ENCODE measurements around the gene MED9. TPM values are rescaled to one million over a fixed set of nuclear protein-coding genes. Genes with fewer than 3 reads are reported as not detected.
A peak's percentile ranks its signal among the peaks of the same experiment; 100 is the strongest.

The MED9 gene
- total and polyA plus RNA-seq, 2 of the 8 experiments (the other 6 are each of a cell fraction or from before 2014, with no cell fraction given), result 15.8 to 19.7 TPM

DNA sequence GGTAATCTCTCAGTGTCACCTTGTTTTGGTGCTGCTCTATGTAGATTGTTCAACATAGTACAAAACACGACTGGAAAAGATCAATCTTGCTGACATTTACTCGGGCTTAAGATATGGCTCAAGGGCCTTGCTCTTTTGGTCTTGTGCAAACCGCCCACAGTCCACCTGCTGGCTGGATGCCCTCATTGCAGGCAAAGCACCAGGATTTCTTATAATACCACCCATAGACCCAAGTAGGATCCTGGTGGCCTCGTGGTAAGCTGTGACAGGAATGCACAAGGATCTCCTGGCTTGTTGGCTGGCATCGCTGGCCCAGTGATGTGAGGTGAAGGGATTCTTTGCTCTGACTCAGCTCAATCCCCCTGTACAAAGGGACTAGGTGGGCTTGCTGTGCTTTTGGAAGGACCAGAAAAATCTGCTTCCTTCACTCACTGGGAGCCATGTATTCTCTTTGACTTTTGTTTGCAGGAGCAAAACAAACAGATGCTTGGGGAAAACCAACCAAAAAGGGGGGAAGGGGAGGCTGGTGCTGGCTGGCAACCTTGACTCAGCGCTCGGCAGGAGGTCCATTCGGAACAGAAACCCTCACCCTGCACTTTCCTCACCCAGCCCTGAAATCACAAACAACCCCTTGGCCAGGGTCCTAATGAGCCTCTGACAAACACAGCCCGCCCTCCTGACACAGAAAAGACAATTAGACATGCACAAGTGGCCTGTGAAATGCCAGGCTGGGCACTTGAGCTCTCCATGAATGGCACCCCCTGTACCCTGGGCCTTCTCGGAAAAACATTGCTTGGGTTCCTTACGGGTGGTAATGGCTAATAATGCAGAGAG lies 36.6 kb upstream of the MED9 start:
- Histone ChIP-seq H3K9me3 (ENCODE audit: insufficient read depth in 2 of 2, low read depth in 1 of 2, low read length in 1 of 2) (no peaks in the 10 kb centered on the region), H4K8ac (ENCODE audit: extremely low read depth, insufficient read depth, low read length) (no peak overlapping the region), H3K79me2 (ENCODE audit: control insufficient read depth in 1 of 2, insufficient read depth in 2 of 2, low read length in 2 of 2) (no peaks in the 10 kb centered on the region), H3K36me3 (ENCODE audit: control insufficient read depth in 2 of 4, insufficient read depth in 4 of 4, low read length in 3 of 4) (no peaks in the 10 kb centered on the region), H3K27me3 (replicated peaks in 1 of 4; ENCODE audit: control insufficient read depth in 3 of 4, extremely low read depth in 1 of 4, insufficient read depth in 3 of 4, low read length in 3 of 4) (no peaks in the 10 kb centered on the region), H3K4me3 (ENCODE audit: extremely low read depth in 1 of 4, insufficient read depth in 2 of 4, low read depth in 3 of 4, low read length in 4 of 4) (no peak overlapping the region), H2BK20ac (ENCODE audit: low read length) (peak overlapping the region; percentile 15; the same call in 1 of the 2 replicates), H2AK5ac (ENCODE audit: low read depth, low read length) (no peak overlapping the region), H3K4ac (replicated peaks; ENCODE audit: insufficient read length, low read depth, low read length) (no peak overlapping the region), H3K4me1 (replicated peaks in 1 of 4; ENCODE audit: control insufficient read depth in 3 of 4, insufficient read depth in 4 of 4, low read length in 3 of 4) (peaks cover 0 to 7% (median 3%) of the 10 kb centered on the region in 4 experiments; a peak in 3 of 7 replicates), H3K4me2 (ENCODE audit: insufficient read depth in 1 of 2, low read depth in 2 of 2, low read length in 2 of 2) (no peak overlapping the region; a peak in 1 of 4 replicates), H4K5ac (ENCODE audit: insufficient read length, low read depth, low read length) (no peak overlapping the region), H3K27ac (ENCODE audit: low read depth, low read length) (no peak overlapping the region), H4K91ac (replicated peaks; ENCODE audit: insufficient read length, low read length) (no peak overlapping the region), H2BK120ac (replicated peaks; ENCODE audit: low read depth, low read length) (no peak overlapping the region), H3K18ac (ENCODE audit: extremely low read depth, low read length) (0 out of 2 replicates have a peak overlapping the region, but pooled peaks have one; percentile 9), H2AFZ (ENCODE audit: low read length) (peak overlapping the region; percentile 91; the same call in 1 of the 2 replicates), H3K23ac (ENCODE audit: insufficient read length) (no peak overlapping the region), H3K79me1 (ENCODE audit: low read depth, low read length) (no peaks in the 10 kb centered on the region), H3K14ac (ENCODE audit: insufficient read length) (no peak overlapping the region), H4K20me1 (replicated peaks in 1 of 2; ENCODE audit: control insufficient read depth in 1 of 2, insufficient read depth in 2 of 2, low read length in 2 of 2) (no peaks in the 10 kb centered on the region), H2BK12ac (ENCODE audit: low read depth, low read length) (peak overlapping the region; percentile 56; the same call in 1 of the 2 replicates), H3K56ac (replicated peaks; ENCODE audit: insufficient read length, low read depth, low read length) (no peak overlapping the region), H2BK15ac (ENCODE audit: low read length) (no peak overlapping the region), H3K23me2 (ENCODE audit: low read depth, low read length) (no peaks in the 10 kb centered on the region), H3K9ac (replicated peaks in 1 of 4; ENCODE audit: extremely low read depth in 1 of 4, low read depth in 3 of 4, low read length in 3 of 4) (no peak overlapping the region), H2BK5ac (ENCODE audit: low read depth, low read length) (no peak overlapping the region)
- FAIRE-seq (no peak), DNase-seq (ENCODE audit: low read depth in 1 of 2, low spot score in 2 of 2) (peak; percentile 74 to 89)
- CTCF ChIA-PET (ENCODE audit: partially characterized antibody), result interaction anchor here (0.6 to 1.7 kb wide), 17 partner anchors 9 to 239 kb away, joined by 3 to 11 read pairs (median 3); partner anchors contain the start of gene RASD1
- POLR2A ChIA-PET (ENCODE audit: partially characterized antibody), result no interaction called here
- WGBS, 2 experiments (ENCODE audit: extremely low coverage in 1 of 2, insufficient coverage in 1 of 2, insufficient read length in 1 of 2, insufficient replicate concordance in 2 of 2, low coverage in 1 of 2, low lambda C conversion rate in 2 of 2, missing lambda C conversion rate in 1 of 2), result 71% methylated on average over 11 of the region's 11 CpGs; no CpG with 5 or more reads in 1 of the 2 experiments
- TF ChIP-seq TEAD4 (IDR thresholded peaks at IDR 0.05; ENCODE audit: low read depth, low read length) (no peak), ASH2L (IDR thresholded peaks at IDR 0.05; ENCODE audit: low read length) (peak; percentile 53), BRCA1 (IDR thresholded peaks at IDR 0.05; ENCODE audit: low read depth, low read length) (no peak), POLR2AphosphoS5 (IDR thresholded peaks at IDR 0.05; ENCODE audit: low read depth, low read length) (no peak)
- TF ChIP-seq, protein P1, sequence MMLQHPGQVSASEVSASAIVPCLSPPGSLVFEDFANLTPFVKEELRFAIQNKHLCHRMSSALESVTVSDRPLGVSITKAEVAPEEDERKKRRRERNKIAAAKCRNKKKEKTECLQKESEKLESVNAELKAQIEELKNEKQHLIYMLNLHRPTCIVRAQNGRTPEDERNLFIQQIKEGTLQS (IDR thresholded peaks at IDR 0.05; ENCODE audit: insufficient read depth, low read depth, low read length), result no peak
- TF ChIP-seq, protein P2, sequence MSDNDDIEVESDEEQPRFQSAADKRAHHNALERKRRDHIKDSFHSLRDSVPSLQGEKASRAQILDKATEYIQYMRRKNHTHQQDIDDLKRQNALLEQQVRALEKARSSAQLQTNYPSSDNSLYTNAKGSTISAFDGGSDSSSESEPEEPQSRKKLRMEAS (IDR thresholded peaks at IDR 0.05), result peak; percentile 46; the same call in 1 of the 2 replicates
